ENCODE data around the gene PITHD1.
"Not testable (repeated sequence)": the region's sequence is repeated elsewhere in the genome, so short reads cannot be mapped to it uniquely, and the experiment has no call there.

The PITHD1 gene

GRCh38 chr1:23777979-23778814 is at the start of gene PITHD1:
PITHD1 (plus strand) TSS chr1:23778418; CDS start chr1:23778516, 98 bp downstream.
- peak; percentile 99 for DNase-seq

- DNase-seq = no peak
Measured at GRCh38 chr1:23732363-23733224, 45.6 kb upstream of the PITHD1 start.

- not testable (repeated sequence) for DNase-seq
Measured at GRCh38 chr1:23733281-23733680, 44.9 kb upstream of the PITHD1 start.

GRCh38 chr1:23736437-23737134 is 41.6 kb upstream of the PITHD1 start:
- DNase-seq = no peak

- peak; percentile 54 for DNase-seq
Measured at GRCh38 chr1:23741609-23742008, 36.6 kb upstream of the PITHD1 start.

GRCh38 chr1:23742670-23743286 is 35.4 kb upstream of the PITHD1 start:
- DNase-seq = peak; percentile 36

GRCh38 chr1:23743287-23744152 is 34.7 kb upstream of the PITHD1 start, which contains the start of gene ELOA:
ELOA (plus strand) TSS chr1:23743471; CDS start chr1:23743504, 33 bp downstream.
- peak; percentile 73 for DNase-seq

- peak; percentile 71 for DNase-seq
Measured at GRCh38 chr1:23745515-23745914, 32.7 kb upstream of the PITHD1 start.

- DNase-seq = no peak
Measured at GRCh38 chr1:23748016-23748415, 30.2 kb upstream of the PITHD1 start.

GRCh38 chr1:23751050-23751814 is 27.0 kb upstream of the PITHD1 start:
- peak; percentile 72 for DNase-seq

- DNase-seq = no peak
Measured at GRCh38 chr1:23751815-23752200, 26.4 kb upstream of the PITHD1 start.

GRCh38 chr1:23752909-23753308 is 25.3 kb upstream of the PITHD1 start:
- no peak for DNase-seq

GRCh38 chr1:23756676-23757075 is 21.5 kb upstream of the PITHD1 start:
- DNase-seq = no peak

GRCh38 chr1:23757812-23758211 is 20.4 kb upstream of the PITHD1 start:
- no peak for DNase-seq

- DNase-seq = no peak
Measured at GRCh38 chr1:23759277-23759676, 18.9 kb upstream of the PITHD1 start.

- no peak for DNase-seq
Measured at GRCh38 chr1:23763041-23763577, 15.1 kb upstream of the PITHD1 start.

GRCh38 chr1:23768733-23769132 is 9.5 kb upstream of the PITHD1 start:
- no peak for DNase-seq

GRCh38 chr1:23772049-23772853 is 6.0 kb upstream of the PITHD1 start:
- DNase-seq = peak; percentile 90

GRCh38 chr1:23772854-23773242 is 5.4 kb upstream of the PITHD1 start:
- DNase-seq = no peak
